CD8-positive, alpha-beta memory T cell (primary cell): ENCODE data around the gene FFAR1. TPM values are rescaled to one million over a fixed set of nuclear protein-coding genes. Genes with fewer than 3 reads are reported as not detected.

Experiments used
- CTCF ChIA-PET: fragments of 350-600 bp; sonication (Branson Sonifier 250); formaldehyde crosslinking; loops from one replicate; lab custom pipeline; 2021; ENCODE audit warnings: antibody characterized with exemption; lab: Charles Lee
- POLR2A ChIA-PET: fragments of 350-600 bp; sonication (Branson Sonifier 250); formaldehyde crosslinking; loops from one replicate; lab custom pipeline; 2021; ENCODE audit warnings: antibody characterized with exemption; lab: Charles Lee
- DNase-seq, 5 donors: peaks; one replicate each; pipeline versions ENCODE4 v3.0.0 to v3.0.0-alpha.2; 2020 to 2022; ENCODE audit warnings: mixed read lengths in 1 of 5
- H3K27ac ChIP-seq: one replicate; pipeline ENCODE4 v1.7.0; 2013; ENCODE audit warnings: low read depth, mild to moderate bottlenecking, low read length, moderate library complexity
- H3K27me3 ChIP-seq: 2 replicates; pipeline ENCODE4 v1.7.0; 2013; ENCODE audit warnings: low read length, mild to moderate bottlenecking; ENCODE audit not compliant: insufficient read depth, poor library complexity, severe bottlenecking
- H3K36me3 ChIP-seq: 2 replicates; pipeline ENCODE4 v1.7.0; 2013; ENCODE audit warnings: mild to moderate bottlenecking, low read length, moderate library complexity; ENCODE audit not compliant: insufficient read depth
- H3K4me1 ChIP-seq: 2 replicates; pipeline ENCODE4 v1.7.0; 2013; ENCODE audit warnings: mild to moderate bottlenecking, low read length, moderate library complexity; ENCODE audit not compliant: insufficient read depth
- H3K4me3 ChIP-seq: 2 replicates; pipeline ENCODE4 v1.7.0; 2013; ENCODE audit warnings: mild to moderate bottlenecking, low read length
- H3K9me3 ChIP-seq: 2 replicates; pipeline ENCODE4 v1.7.0; 2013; ENCODE audit warnings: mild to moderate bottlenecking, low read length
- H3K27ac Mint-ChIP-seq, 8 donors: one replicate each; pipeline ENCODE4 v1.8.0; 2020 to 2021; ENCODE audit warnings: mixed read lengths in 8 of 8, mild to moderate bottlenecking in 6 of 8, inconsistent platforms in 3 of 8, moderate library complexity in 3 of 8
- H3K27me3 Mint-ChIP-seq, 2 donors: one replicate each; pipeline ENCODE4 v1.8.0; 2020 to 2021; ENCODE audit warnings: mixed read lengths in 2 of 2, mild to moderate bottlenecking in 1 of 2, moderate library complexity in 1 of 2
- H3K36me3 Mint-ChIP-seq, 3 donors: one replicate each; pipeline ENCODE4 v1.8.0; 2020 to 2021; ENCODE audit warnings: mixed read lengths in 3 of 3, inconsistent platforms in 1 of 3, mild to moderate bottlenecking in 1 of 3
- H3K4me1 Mint-ChIP-seq, 3 donors: one replicate each; pipeline ENCODE4 v1.8.0; 2020 to 2021; ENCODE audit warnings: mixed read lengths in 3 of 3, inconsistent platforms in 1 of 3, mild to moderate bottlenecking in 1 of 3
- H3K4me3 Mint-ChIP-seq, 7 donors: one replicate each; pipeline ENCODE4 v1.8.0; 2020 to 2021; ENCODE audit warnings: mixed read lengths in 7 of 7, mild to moderate bottlenecking in 6 of 7, moderate library complexity in 4 of 7, inconsistent platforms in 2 of 7
- H3K9me3 Mint-ChIP-seq, 5 donors: one replicate each; pipeline ENCODE4 v1.8.0; 2020 to 2022; ENCODE audit warnings: mixed read lengths in 5 of 5, mild to moderate bottlenecking in 3 of 5, moderate library complexity in 2 of 5, inconsistent platforms in 1 of 5
- polyA plus RNA-seq: library from polyadenylated mRNA; unstranded; fragments of 300-500 nt; fragmentation: Illumina TruSeq; gene quantifications from one replicate; pipeline ENCODE4 v1.2.3, GENCODE V29; 2021
- total RNA-seq, 2 experiments: library from RNA; stranded (reverse); gene quantifications; one replicate each; pipeline ENCODE4 v1.2.3, GENCODE V29; 2021

Gene FFAR1
- total and polyA plus RNA-seq, 3 experiments from 2014 or later, result not detected

DNA sequence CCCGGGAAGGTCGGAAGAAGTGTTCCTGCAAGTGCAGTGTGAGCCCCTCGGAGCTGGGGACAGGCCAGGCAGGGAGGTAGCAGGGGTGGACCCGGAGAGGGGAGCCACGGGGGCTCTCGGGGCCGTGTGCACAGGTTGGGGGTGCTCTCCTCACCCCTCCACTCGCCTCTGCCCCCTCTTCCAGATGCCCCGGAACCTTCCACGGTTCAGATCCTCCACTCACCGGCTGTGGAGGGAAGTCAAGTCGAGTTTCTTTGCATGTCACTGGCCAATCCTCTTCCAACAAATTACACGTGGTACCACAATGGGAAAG is 9.8 kb upstream of the FFAR1 start:
- no peak overlapping the region for H3K4me3 ChIP-seq
- no peak overlapping the region for H3K4me3 Mint-ChIP-seq

DNA sequence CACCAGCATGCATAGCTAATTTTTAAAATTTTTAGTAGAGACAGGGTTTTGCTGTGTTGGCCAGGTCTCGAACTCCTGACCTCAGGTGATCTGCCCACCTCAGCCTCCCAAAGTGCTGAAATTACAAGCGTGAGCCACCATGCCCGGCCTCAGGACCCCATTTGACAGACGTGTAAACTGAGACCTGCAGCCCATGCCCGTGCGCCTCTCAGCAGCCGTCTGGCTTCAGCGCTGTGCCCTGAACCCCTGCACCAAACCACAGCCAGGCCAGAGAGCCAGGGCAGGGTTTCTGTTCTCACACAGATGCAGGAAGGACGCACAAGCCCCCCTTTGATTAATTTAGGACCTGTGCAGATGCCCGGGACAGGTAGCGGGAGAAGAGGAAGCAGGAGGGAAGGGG is 7.3 kb upstream of the FFAR1 start:
- no peaks in the 10 kb centered on the region for H3K4me1 Mint-ChIP-seq
- Histone ChIP-seq H3K27me3 (peaks cover 4% of the 10 kb centered on the region), H3K27ac (no peak overlapping the region), H3K9me3 (no peaks in the 10 kb centered on the region), H3K36me3 (no peaks in the 10 kb centered on the region), H3K4me1 (no peaks in the 10 kb centered on the region), H3K4me3 (no peak overlapping the region)
- peaks cover 7 to 23% of the 10 kb centered on the region in 2 donors for H3K27me3 Mint-ChIP-seq
- H3K27ac Mint-ChIP-seq, result no peak overlapping the region
- DNase-seq, result no peak
- H3K36me3 Mint-ChIP-seq, result no peaks in the 10 kb centered on the region
- no peak overlapping the region for H3K4me3 Mint-ChIP-seq
- ChIA-PET CTCF (interaction anchor here (1.2 kb wide), 1 partner anchor 13 kb away, joined by 3 read pairs; no protein-coding TSS in a partner anchor), POLR2A (no interaction called here)
- H3K9me3 Mint-ChIP-seq, result no peaks in the 10 kb centered on the region

More for the DNA sequence above, 9.8 kb upstream of the FFAR1 start:
- peaks cover 10 to 33% of the 10 kb centered on the region in 2 donors for H3K27me3 Mint-ChIP-seq
- ChIA-PET CTCF (no interaction called here), POLR2A (no interaction called here)
- no peaks in the 10 kb centered on the region for H3K36me3 ChIP-seq
- H3K9me3 Mint-ChIP-seq, result no peaks in the 10 kb centered on the region
- H3K4me1 Mint-ChIP-seq, result peaks cover 1 to 3% (median 3%) of the 10 kb centered on the region in 3 donors
- DNase-seq, result no peak
- H3K27me3 ChIP-seq, result peaks cover 7% of the 10 kb centered on the region
- H3K4me1 ChIP-seq, result peaks cover under 1% of the 10 kb centered on the region
- no peaks in the 10 kb centered on the region for H3K36me3 Mint-ChIP-seq
- no peak overlapping the region for H3K27ac ChIP-seq
- no peaks in the 10 kb centered on the region for H3K9me3 ChIP-seq
- H3K27ac Mint-ChIP-seq, result no peak overlapping the region

GRCh38 chr19:35341006-35341405 is 6.7 kb upstream of the FFAR1 start:
- H3K4me1 Mint-ChIP-seq, result peaks cover 4 to 5% (median 4%) of the 10 kb centered on the region in 3 donors
- no peak overlapping the region for H3K4me3 Mint-ChIP-seq
- DNase-seq, result no peak
- H3K27me3 ChIP-seq, result peaks cover 4% of the 10 kb centered on the region
- H3K9me3 Mint-ChIP-seq, result no peaks in the 10 kb centered on the region
- no peak overlapping the region for H3K27ac ChIP-seq
- H3K36me3 Mint-ChIP-seq, result no peaks in the 10 kb centered on the region
- no peak overlapping the region for H3K4me3 ChIP-seq
- H3K36me3 ChIP-seq, result no peaks in the 10 kb centered on the region
- no peaks in the 10 kb centered on the region for H3K4me1 ChIP-seq
- H3K9me3 ChIP-seq, result no peaks in the 10 kb centered on the region
- ChIA-PET POLR2A (no interaction called here), CTCF (no interaction called here)
- H3K27ac Mint-ChIP-seq, result no peak overlapping the region
- H3K27me3 Mint-ChIP-seq, result peaks cover 7 to 28% of the 10 kb centered on the region in 2 donors

DNA sequence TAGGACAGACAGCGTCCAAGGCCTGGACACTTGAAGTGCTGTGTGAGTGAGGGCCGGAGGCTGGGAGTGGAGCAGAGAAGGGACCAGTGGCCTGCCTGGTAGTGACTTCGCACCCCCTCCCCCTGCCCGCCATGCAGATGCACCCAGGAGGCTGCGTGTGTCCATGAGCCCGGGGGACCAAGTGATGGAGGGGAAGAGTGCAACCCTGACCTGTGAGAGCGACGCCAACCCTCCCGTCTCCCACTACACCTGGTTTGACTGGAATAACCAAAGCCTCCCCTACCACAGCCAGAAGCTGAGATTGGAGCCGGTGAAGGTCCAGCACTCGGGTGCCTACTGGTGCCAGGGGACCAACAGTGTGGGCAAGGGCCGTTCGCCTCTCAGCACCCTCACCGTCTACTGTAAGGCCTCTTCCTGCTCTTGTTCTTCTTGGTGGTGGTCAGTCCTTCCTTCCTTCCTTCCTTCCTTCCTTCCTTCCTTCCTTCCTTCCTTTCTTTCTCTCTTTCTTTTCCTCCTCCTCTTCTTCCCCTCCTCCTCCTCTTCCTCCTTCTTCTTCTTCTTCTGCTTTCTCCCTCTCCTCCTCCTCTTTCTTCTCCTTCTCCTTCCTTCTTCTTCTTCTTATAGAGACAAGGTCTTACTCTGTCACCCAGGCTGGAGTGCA is 6.0 kb upstream of the FFAR1 start:
- Mint-ChIP-seq H3K36me3 (no peaks in the 10 kb centered on the region), H3K9me3 (peaks cover 0 to 2% (median 0%) of the 10 kb centered on the region in 5 donors), H3K27me3 (peaks cover 11 to 26% of the 10 kb centered on the region in 2 donors), H3K4me1 (peaks cover 11 to 12% (median 11%) of the 10 kb centered on the region in 3 donors), H3K4me3 (no peak overlapping the region), H3K27ac (peak overlapping the region in 4 of 8 donors; percentile 38 to 54 (median 50))
- Histone ChIP-seq H3K27ac (no peak overlapping the region), H3K4me3 (no peak overlapping the region), H3K9me3 (no peaks in the 10 kb centered on the region), H3K36me3 (no peaks in the 10 kb centered on the region), H3K4me1 (peaks cover 7% of the 10 kb centered on the region), H3K27me3 (peaks cover 4% of the 10 kb centered on the region)
- DNase-seq, result no peak
- ChIA-PET POLR2A (no interaction called here), CTCF (interaction anchor here (1.0 to 1.5 kb wide), 2 partner anchors 11 to 127 kb away, joined by 3 to 4 read pairs; no protein-coding TSS in a partner anchor)

DNA sequence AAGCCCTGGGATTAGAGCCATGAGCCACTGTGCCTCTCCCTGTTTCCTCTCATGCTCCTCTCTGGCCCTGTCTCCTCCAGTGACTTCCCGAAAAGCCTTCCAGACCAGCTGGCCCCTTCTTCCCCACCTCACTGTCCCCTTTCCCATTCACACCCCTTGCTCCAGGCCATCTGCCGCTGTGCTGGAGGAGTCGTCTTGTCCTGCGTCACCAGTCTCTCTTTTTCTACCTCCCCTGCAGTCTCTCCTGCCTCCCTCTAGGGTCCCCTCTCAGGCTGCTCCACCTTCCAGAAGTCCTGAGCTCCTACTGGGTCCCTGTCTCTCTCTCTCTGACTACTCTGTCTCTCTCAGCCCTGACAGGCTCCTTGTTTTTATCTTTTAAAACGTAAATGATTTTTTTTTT is 5.3 kb upstream of the FFAR1 start:
- no peak overlapping the region for H3K27ac ChIP-seq
- peaks cover 8 to 24% of the 10 kb centered on the region in 2 donors for H3K27me3 Mint-ChIP-seq
- H3K4me1 Mint-ChIP-seq, result peaks cover 19% of the 10 kb centered on the region in 3 donors
- H3K4me1 ChIP-seq, result peaks cover 14% of the 10 kb centered on the region
- peaks cover 0 to 2% (median 0%) of the 10 kb centered on the region in 5 donors for H3K9me3 Mint-ChIP-seq
- ChIA-PET POLR2A (no interaction called here), CTCF (interaction anchor here (1.0 to 1.5 kb wide), 2 partner anchors 11 to 126 kb away, joined by 3 to 4 read pairs; no protein-coding TSS in a partner anchor)
- H3K4me3 ChIP-seq, result no peak overlapping the region
- H3K4me3 Mint-ChIP-seq, result no peak overlapping the region
- no peaks in the 10 kb centered on the region for H3K36me3 Mint-ChIP-seq
- H3K9me3 ChIP-seq, result no peaks in the 10 kb centered on the region
- peaks cover 2% of the 10 kb centered on the region for H3K27me3 ChIP-seq
- DNase-seq, result no peak
- peak overlapping the region in 2 of 8 donors; percentile 48 to 80 for H3K27ac Mint-ChIP-seq
- H3K36me3 ChIP-seq, result no peaks in the 10 kb centered on the region

GRCh38 chr19:35344511-35345031 is 3.1 kb upstream of the FFAR1 start:
- peaks cover 21% of the 10 kb centered on the region for H3K4me1 ChIP-seq
- H3K27me3 ChIP-seq, result no peaks in the 10 kb centered on the region
- H3K9me3 ChIP-seq, result no peaks in the 10 kb centered on the region
- H3K27me3 Mint-ChIP-seq, result peaks cover 8 to 21% of the 10 kb centered on the region in 2 donors
- no peak for DNase-seq
- no peak overlapping the region for H3K4me3 ChIP-seq
- CTCF ChIA-PET, result interaction anchor here (0.8 to 1.3 kb wide), 2 partner anchors 25 to 150 kb away, joined by 3 to 6 read pairs; no protein-coding TSS in a partner anchor
- POLR2A ChIA-PET, result no interaction called here
- H3K36me3 Mint-ChIP-seq, result no peaks in the 10 kb centered on the region
- peaks cover 0 to 2% (median 0%) of the 10 kb centered on the region in 5 donors for H3K9me3 Mint-ChIP-seq
- peaks cover 25 to 27% (median 26%) of the 10 kb centered on the region in 3 donors for H3K4me1 Mint-ChIP-seq
- no peak overlapping the region for H3K4me3 Mint-ChIP-seq
- no peak overlapping the region for H3K27ac ChIP-seq
- H3K27ac Mint-ChIP-seq, result no peak overlapping the region
- no peaks in the 10 kb centered on the region for H3K36me3 ChIP-seq

- ChIA-PET CTCF (no interaction called here), POLR2A (no interaction called here)
- no peak for DNase-seq
- Histone ChIP-seq H3K4me1 (peaks cover 21% of the 10 kb centered on the region), H3K9me3 (no peaks in the 10 kb centered on the region), H3K27ac (no peak overlapping the region), H3K4me3 (no peak overlapping the region), H3K27me3 (no peaks in the 10 kb centered on the region), H3K36me3 (no peaks in the 10 kb centered on the region)
- H3K9me3 Mint-ChIP-seq, result peaks cover 0 to 2% (median 0%) of the 10 kb centered on the region in 5 donors
- H3K27me3 Mint-ChIP-seq, result peaks cover 8 to 21% of the 10 kb centered on the region in 2 donors
- no peaks in the 10 kb centered on the region for H3K36me3 Mint-ChIP-seq
- peaks cover 25 to 27% (median 26%) of the 10 kb centered on the region in 3 donors for H3K4me1 Mint-ChIP-seq
- H3K27ac Mint-ChIP-seq, result peak overlapping the region in 1 of 8 donors; percentile 17
- peak overlapping the region in 2 of 7 donors; percentile 28 to 37 for H3K4me3 Mint-ChIP-seq
Measured at GRCh38 chr19:35345671-35346111, 2.0 kb upstream of the FFAR1 start.
